H1 (cell line): ENCODE data around the gene BRI3BP. TPM values are rescaled to one million over a fixed set of nuclear protein-coding genes. Genes with fewer than 3 reads are reported as not detected.

ENCODE experiments used
- CTCF ChIA-PET: fragments of 300-600 bp; sonication (Branson Sonifier 250); formaldehyde crosslinking; loops from one replicate; lab custom pipeline; 2021; ENCODE audit not compliant: partially characterized antibody; lab: Charles Lee
- POLR2A ChIA-PET: fragments of 300-600 bp; sonication (Branson Sonifier 250); formaldehyde crosslinking; loops from one replicate; lab custom pipeline; 2021; ENCODE audit warnings: inconsistent platforms; ENCODE audit not compliant: partially characterized antibody; lab: Charles Lee
- DNase-seq, 2 experiments: peaks; one replicate each; pipeline versions ENCODE4 v3.0.0 to v3.0.0-alpha.2; 2010 to 2022; ENCODE audit warnings: low spot score in 2 of 2, low read depth in 1 of 2, mixed read lengths in 1 of 2
- FAIRE-seq: peaks from 2 replicates; lab custom pipeline; 2011; peaks lifted over from hg19 to GRCh38; lab: Jason Lieb, UNC
- H2AFZ ChIP-seq: 2 replicates; pipeline ENCODE4 v1.8.1; 2012; ENCODE audit warnings: low read length, inconsistent platforms
- H2AK5ac ChIP-seq: 2 replicates; pipeline ENCODE4 v1.6.1; 2013; ENCODE audit warnings: low read depth, low read length
- H2BK120ac ChIP-seq: replicated peaks from 2 replicates; pipeline ENCODE3; 2013; ENCODE audit warnings: low read depth, low read length, inconsistent platforms
- H2BK12ac ChIP-seq: 2 replicates; pipeline ENCODE4 v1.6.1; 2013; ENCODE audit warnings: low read depth, low read length
- H2BK15ac ChIP-seq: 2 replicates; pipeline ENCODE4 v1.6.1; 2013; ENCODE audit warnings: low read length
- H2BK20ac ChIP-seq: 2 replicates; pipeline ENCODE4 v1.6.1; 2013; ENCODE audit warnings: low read length
- H2BK5ac ChIP-seq: 2 replicates; pipeline ENCODE4 v1.6.1; 2013; ENCODE audit warnings: low read depth, low read length
- H3K14ac ChIP-seq: 2 replicates; pipeline ENCODE4 v1.6.1; 2013; ENCODE audit warnings: inconsistent platforms; ENCODE audit not compliant: insufficient read length
- H3K18ac ChIP-seq: 2 replicates; pipeline ENCODE4 v1.6.1; 2013; ENCODE audit warnings: low read length; ENCODE audit errors: extremely low read depth
- H3K23ac ChIP-seq: 2 replicates; pipeline ENCODE4 v1.6.1; 2013; ENCODE audit warnings: inconsistent platforms; ENCODE audit not compliant: insufficient read length
- H3K23me2 ChIP-seq: 2 replicates; pipeline ENCODE4 v1.6.1; 2013; ENCODE audit warnings: low read depth, low read length
- H3K27ac ChIP-seq: 2 replicates; pipeline ENCODE4 v1.6.1; 2011; ENCODE audit warnings: low read depth, low read length, inconsistent platforms
- H3K27me3 ChIP-seq, 4 experiments: replicated peaks in 1 of 4; 1 replicate in 1 of 4; 2 replicates in 3 of 4; pipeline versions ENCODE4 v1.6.1 to v1.8.1; 2011 to 2013; ENCODE audit warnings: low read length in 3 of 4, mild to moderate bottlenecking in 3 of 4, inconsistent platforms in 2 of 4, mixed read lengths in 2 of 4, moderate library complexity in 1 of 4; ENCODE audit not compliant: control insufficient read depth in 3 of 4, insufficient read depth in 3 of 4; ENCODE audit errors: extremely low read depth in 1 of 4
- H3K36me3 ChIP-seq, 4 experiments: 2 replicates each; pipeline versions ENCODE4 v1.6.1 to v1.8.1; 2011 to 2013; ENCODE audit warnings: mild to moderate bottlenecking in 4 of 4, low read length in 3 of 4, moderate library complexity in 2 of 4, control low read depth in 1 of 4, inconsistent platforms in 1 of 4; ENCODE audit not compliant: insufficient read depth in 4 of 4, control insufficient read depth in 2 of 4
- H3K4ac ChIP-seq: replicated peaks from 2 replicates; pipeline ENCODE3; 2013; ENCODE audit warnings: low read length, low read depth, mixed read lengths, inconsistent platforms; ENCODE audit not compliant: insufficient read length
- H3K4me1 ChIP-seq, 4 experiments: replicated peaks in 1 of 4; 1 replicate in 1 of 4; 2 replicates in 3 of 4; pipeline versions ENCODE4 v1.6.1 to v1.8.1; 2011 to 2013; ENCODE audit warnings: low read length in 3 of 4, inconsistent platforms in 2 of 4, mixed read lengths in 1 of 4; ENCODE audit not compliant: insufficient read depth in 4 of 4, control insufficient read depth in 3 of 4
- H3K4me2 ChIP-seq, 2 experiments: 2 replicates each; pipeline versions ENCODE4 v1.6.1 to v1.8.1; 2011 to 2013; ENCODE audit warnings: low read depth in 2 of 2, low read length in 2 of 2, control low read depth in 1 of 2, inconsistent platforms in 1 of 2, mild to moderate bottlenecking in 1 of 2; ENCODE audit not compliant: insufficient read depth in 1 of 2
- H3K4me3 ChIP-seq, 4 experiments: fragments of 200-600, 300-600 bp in 1 of 4; sonication (generic), shearing (Covaris generic), sonication (Bioruptor Twin) in 1 of 4; 2 replicates each; pipeline versions ENCODE4 v1.5.1 to v1.8.1; 2011 to 2016; ENCODE audit warnings: low read length in 4 of 4, low read depth in 3 of 4, control low read depth in 2 of 4, inconsistent platforms in 2 of 4, mild to moderate bottlenecking in 2 of 4, mixed read lengths in 1 of 4, moderate library complexity in 1 of 4; ENCODE audit not compliant: insufficient read depth in 2 of 4; ENCODE audit errors: extremely low read depth in 1 of 4
- H3K56ac ChIP-seq: replicated peaks from 2 replicates; pipeline ENCODE3; 2013; ENCODE audit warnings: low read depth, mild to moderate bottlenecking, mixed read lengths, low read length, inconsistent platforms; ENCODE audit not compliant: insufficient read length
- H3K79me1 ChIP-seq: 2 replicates; pipeline ENCODE4 v1.6.1; 2013; ENCODE audit warnings: low read depth, low read length, control low read depth
- H3K79me2 ChIP-seq, 2 experiments: 2 replicates each; pipeline versions ENCODE4 v1.6.1 to v1.8.1; 2012 to 2013; ENCODE audit warnings: low read length in 2 of 2, mild to moderate bottlenecking in 2 of 2, inconsistent platforms in 1 of 2; ENCODE audit not compliant: insufficient read depth in 2 of 2, control insufficient read depth in 1 of 2
- H3K9ac ChIP-seq, 4 experiments: replicated peaks in 1 of 4; 1 replicate in 1 of 4; 2 replicates in 3 of 4; pipeline versions ENCODE4 v1.6.1 to v1.8.1; 2011 to 2013; ENCODE audit warnings: low read depth in 3 of 4, low read length in 3 of 4, control low read depth in 2 of 4, mild to moderate bottlenecking in 2 of 4, moderate library complexity in 2 of 4, inconsistent platforms in 1 of 4; ENCODE audit errors: extremely low read depth in 1 of 4
- H3K9me3 ChIP-seq, 2 experiments: 2 replicates each; pipeline versions ENCODE4 v1.6.1 to v1.8.1; 2012 to 2013; ENCODE audit warnings: mild to moderate bottlenecking in 2 of 2, moderate library complexity in 2 of 2, control low read depth in 1 of 2, inconsistent platforms in 1 of 2, low read depth in 1 of 2, low read length in 1 of 2, mixed read lengths in 1 of 2; ENCODE audit not compliant: insufficient read depth in 2 of 2
- H4K20me1 ChIP-seq, 2 experiments: replicated peaks in 1 of 2; 2 replicates each; pipeline versions ENCODE3 to v1.8.1; 2011 to 2013; ENCODE audit warnings: inconsistent platforms in 2 of 2, low read length in 2 of 2, mild to moderate bottlenecking in 1 of 2; ENCODE audit not compliant: insufficient read depth in 2 of 2, control insufficient read depth in 1 of 2
- H4K5ac ChIP-seq: 2 replicates; pipeline ENCODE4 v1.6.1; 2013; ENCODE audit warnings: low read length, low read depth, mixed read lengths, inconsistent platforms; ENCODE audit not compliant: insufficient read length
- H4K8ac ChIP-seq: 2 replicates; pipeline ENCODE4 v1.8.0; 2013; ENCODE audit warnings: mild to moderate bottlenecking, moderate library complexity, low read length, inconsistent platforms; ENCODE audit not compliant: insufficient read depth; ENCODE audit errors: extremely low read depth
- H4K91ac ChIP-seq: replicated peaks from 2 replicates; pipeline ENCODE3; 2013; ENCODE audit warnings: low read length, mixed read lengths, inconsistent platforms; ENCODE audit not compliant: insufficient read length
- CBX5 ChIP-seq: fragments of 300-800, 300-1000 bp; sonication (generic); IDR thresholded peaks from 2 replicates; pipeline ENCODE4 v1.7.1; 2016; ENCODE audit warnings: antibody characterized with exemption, low read length, low read depth
- CHD2 ChIP-seq: IDR thresholded peaks from 2 replicates; pipeline ENCODE4 v1.6.1; 2012; ENCODE audit warnings: low read length, improper control_type of control experiment
- CTBP2 ChIP-seq: IDR thresholded peaks from 2 replicates; pipeline ENCODE4 v1.7.0; 2011; ENCODE audit warnings: borderline replicate concordance, mild to moderate bottlenecking, moderate library complexity, mixed read lengths, low read length; ENCODE audit not compliant: insufficient read depth, insufficient read length
- EGR1 ChIP-seq: IDR thresholded peaks from 2 replicates; pipeline ENCODE4 v1.6.1; 2011; ENCODE audit warnings: low read depth, low read length, borderline replicate concordance
- EP300 ChIP-seq, 2 experiments: IDR thresholded peaks; 1 replicate in 1 of 2; 2 replicates in 1 of 2; pipeline ENCODE4 v1.6.1; 2011 to 2012; ENCODE audit warnings: low read depth in 2 of 2, low read length in 2 of 2, mild to moderate bottlenecking in 2 of 2, borderline replicate concordance in 1 of 2, inconsistent platforms in 1 of 2, moderate library complexity in 1 of 2
- KDM1A ChIP-seq: fragments of 200-600, 300-600 bp; sonication (generic); IDR thresholded peaks from 2 replicates; pipeline ENCODE4 v1.7.1; 2016; ENCODE audit warnings: mild to moderate bottlenecking, low read length, borderline replicate concordance
- MAFK ChIP-seq: IDR thresholded peaks from 2 replicates; pipeline ENCODE4 v1.6.1; 2012; ENCODE audit warnings: low read depth, mild to moderate bottlenecking, improper control_type of control experiment, low read length
- NANOG ChIP-seq: IDR thresholded peaks from 2 replicates; pipeline ENCODE4 v1.6.1; 2011; ENCODE audit warnings: low read length, low read depth, mild to moderate bottlenecking, inconsistent platforms; ENCODE audit not compliant: insufficient read depth, poor library complexity, severe bottlenecking
- POLR2AphosphoS5 ChIP-seq: IDR thresholded peaks from 2 replicates; pipeline ENCODE4 v1.6.1; 2011; ENCODE audit warnings: low read depth, low read length
- RBBP5 ChIP-seq: IDR thresholded peaks from 2 replicates; pipeline ENCODE4 v1.7.1; 2012; ENCODE audit warnings: low read depth, mild to moderate bottlenecking, inconsistent platforms, low read length, moderate library complexity, borderline replicate concordance
- SIN3A ChIP-seq, 2 experiments: IDR thresholded peaks in 1 of 2; conservative IDR thresholded peaks in 1 of 2; 2 replicates each; pipeline ENCODE4 v1.6.1; 2011 to 2012; ENCODE audit warnings: low read length in 2 of 2, improper control_type of control experiment in 1 of 2, low read depth in 1 of 2, mild to moderate bottlenecking in 1 of 2
- SIRT6 ChIP-seq: IDR thresholded peaks from one replicate; pipeline ENCODE4 v1.7.1; 2012; ENCODE audit warnings: low read length, inconsistent platforms
- TAF7 ChIP-seq: optimal IDR thresholded peaks from 2 replicates; pipeline ENCODE3; 2011; ENCODE audit warnings: low read depth, mild to moderate bottlenecking, inconsistent platforms, low read length, moderate library complexity, borderline replicate concordance
- TBP ChIP-seq: IDR thresholded peaks from 2 replicates; pipeline ENCODE4 v1.6.1; 2011; ENCODE audit warnings: low read depth, low read length, improper control_type of control experiment
- WGBS, 2 experiments: shearing (Covaris generic) in 1 of 2; methylation state at CpG; one replicate each; pipeline versions ENCODE4 v1.1.6 to v1.1.7; 2013 to 2015; ENCODE audit warnings: low lambda C conversion rate in 2 of 2, mixed read lengths in 2 of 2, inconsistent platforms in 1 of 2, low coverage in 1 of 2, missing lambda C conversion rate in 1 of 2; ENCODE audit not compliant: insufficient replicate concordance in 2 of 2, insufficient coverage in 1 of 2, insufficient read length in 1 of 2; ENCODE audit errors: extremely low coverage in 1 of 2, missing lambda C conversion rate in 1 of 2; 5-methylcytosine and 5-hydroxymethylcytosine counted together
- polyA plus RNA-seq, 7 experiments: library from polyadenylated mRNA; depleted of rRNA in 3 of 7; stranded (reverse) in 5 of 7; unstranded in 2 of 7; fragments of >200 nt in 5 of 7; fragments of 200-250 nt in 2 of 7; gene quantifications; 1 replicate in 5 of 7; 2 replicates in 1 of 7; 4 replicates in 1 of 7; pipeline versions ENCODE4 v1.2.1 to v1.2.3, GENCODE V29; 2011 to 2013; ENCODE audit warnings: missing spikeins in 2 of 7, mixed read lengths in 2 of 7
- total RNA-seq: library from RNA; stranded (reverse); fragmentation: NEBNext Ultra II Directional; extraction: Animal tissue kit (Norgen Biotek cat#: 25700); gene quantifications from 2 replicates; pipeline ENCODE4 v1.2.1, GENCODE V29; 2021

BRI3BP gene
- total and polyA plus RNA-seq, 2 of the 8 experiments (the other 6 are each of a cell fraction or from before 2014, with no cell fraction given), result 5.4 to 14.2 TPM

DNA sequence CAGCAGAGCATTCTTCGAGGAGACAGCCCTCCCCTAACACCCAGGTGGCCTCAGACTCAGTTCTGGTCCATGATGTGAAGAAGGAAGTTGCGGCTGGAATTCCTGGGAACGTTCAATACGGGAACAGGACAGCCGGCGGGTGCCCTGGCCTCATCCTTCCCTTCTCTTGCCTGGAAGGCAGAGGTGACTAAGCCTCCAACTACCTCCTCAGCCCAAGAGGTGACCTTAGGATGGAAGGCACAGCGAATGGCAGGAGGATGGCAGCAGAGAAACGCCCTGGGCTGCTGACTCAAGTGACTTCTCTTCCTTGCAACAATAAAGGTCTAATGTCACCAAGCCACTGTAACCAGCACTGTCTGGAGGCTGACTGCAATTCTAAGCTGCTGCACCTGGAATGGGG, 40.6 kb upstream of the BRI3BP start:
- Histone ChIP-seq H3K14ac (no peak overlapping the region), H3K36me3 (peaks cover 21 to 58% (median 53%) of the 10 kb centered on the region in 4 experiments), H3K79me2 (no peaks in the 10 kb centered on the region), H2BK5ac (no peak overlapping the region), H3K23me2 (no peaks in the 10 kb centered on the region), H4K20me1 (peaks cover 0 to 5% of the 10 kb centered on the region in 2 experiments), H3K18ac (no peak overlapping the region), H2AK5ac (no peak overlapping the region), H3K4me2 (no peak overlapping the region), H3K9ac (no peak overlapping the region), H4K8ac (no peak overlapping the region; the same call in 1 of the 2 replicates), H2AFZ (no peak overlapping the region), H4K5ac (no peak overlapping the region), H3K27ac (no peak overlapping the region), H3K27me3 (no peaks in the 10 kb centered on the region), H2BK12ac (no peak overlapping the region), H2BK15ac (no peak overlapping the region), H4K91ac (no peak overlapping the region), H3K4me1 (no peaks in the 10 kb centered on the region), H3K4ac (no peak overlapping the region), H3K4me3 (no peak overlapping the region), H3K23ac (no peak overlapping the region), H3K9me3 (no peaks in the 10 kb centered on the region), H3K79me1 (no peaks in the 10 kb centered on the region), H2BK20ac (no peak overlapping the region), H3K56ac (no peak overlapping the region), H2BK120ac (no peak overlapping the region)
- WGBS, 2 experiments, result 66% methylated on average over 8 of the region's 8 CpGs; no CpG with 5 or more reads in 1 of the 2 experiments
- DNase-seq (no peak), FAIRE-seq (no peak)
- CTCF ChIA-PET, result interaction anchor here (1.1 to 1.5 kb wide), 4 partner anchors 15 to 113 kb away, joined by 3 to 5 read pairs (median 4); no protein-coding TSS in a partner anchor
- POLR2A ChIA-PET, result interaction anchor here (0.6 to 2.8 kb wide), 3 partner anchors 7 to 84 kb away, joined by 4 to 13 read pairs (median 8); no protein-coding TSS in a partner anchor
- no peak for TF ChIP-seq TAF7
- no peak for TF ChIP-seq EP300 (IDR thresholded peaks at IDR 0.05; ENCODE audit: borderline replicate concordance in 1 of 2, low read depth in 2 of 2, low read length in 2 of 2)
- TF ChIP-seq NANOG, result no peak
- no peak for TF ChIP-seq POLR2AphosphoS5
- no peak for TF ChIP-seq CBX5
- TF ChIP-seq KDM1A, result no peak
- TF ChIP-seq MAFK, result no peak
- TF ChIP-seq EGR1, result no peak
- TF ChIP-seq SIRT6, result no peak
- no peak for TF ChIP-seq CTBP2
- TF ChIP-seq RBBP5, result no peak
- TF ChIP-seq CHD2, result no peak
- no peak for TF ChIP-seq TBP
- no peak for TF ChIP-seq SIN3A (conservative IDR thresholded peaks at IDR 0.05 in 1 of 2, IDR thresholded peaks at IDR 0.05 in 1 of 2; ENCODE audit: low read depth in 1 of 2, low read length in 2 of 2)
